Spleen (tissue), 7 donors: ENCODE data around the gene MMAB.

ENCODE experiments used
- CTCF ChIP-seq, 11 experiments: fragments of 200-600 bp in 7 of 11; fragments of 450-650 bp in 4 of 11; sonication (generic) in 4 of 11; IDR thresholded peaks in 8 of 11; conservative IDR thresholded peaks in 3 of 11; 1 replicate in 7 of 11; 2 replicates in 4 of 11; pipeline versions ENCODE4 v1.4.0 to v1.8.0; 2016 to 2021; ENCODE audit warnings: antibody characterized with exemption in 11 of 11, inconsistent platforms in 4 of 11, mild to moderate bottlenecking in 1 of 11
- POLR2A ChIP-seq, 3 donors: fragments of 450-650 bp; IDR thresholded peaks; one replicate each; pipeline ENCODE4 v1.5.1; 2017; ENCODE audit warnings: antibody characterized with exemption in 3 of 3, mild to moderate bottlenecking in 1 of 3
- donor health status: DM: no; HTN: no; CAD: no; lungs with moderate emphysema.
- donor health status: DM: no; HTN: no; CAD: no.
- donor health status: DM: no; HTN: no; CAD: no.

GRCh38 chr12:109600481-109600880 is 27.2 kb upstream of the MMAB start:
- TF ChIP-seq POLR2A (IDR thresholded peaks at IDR 0.05) (no peak), CTCF (IDR thresholded peaks at IDR 0.05 in 8 of 11, conservative IDR thresholded peaks at IDR 0.05 in 3 of 11) (no peak)
